Activated CD8-positive, alpha-beta memory T cell treated with anti-CD3 and anti-CD28 coated beads, Interleukin-2, amount 50 U/mL, for 48 hours (primary cell): ENCODE data around the gene VPS16.

Source experiments
- DNase-seq: peaks from one replicate; pipeline ENCODE4 v3.0.0-alpha.2; 2020

Gene VPS16

GRCh38 chr20:2836035-2836434 is 4.5 kb upstream of the VPS16 start:
- DNase-seq = no peak

GRCh38 chr20:2837221-2837960 is 3.2 kb upstream of the VPS16 start:
- DNase-seq = peak; percentile 46

- DNase-seq = peak; percentile 46
Observed at GRCh38 chr20:2838170-2838797, 2.3 kb upstream of the VPS16 start.

- peak; percentile 52 for DNase-seq
Observed at GRCh38 chr20:2838847-2839671, 1.5 kb upstream of the VPS16 start.

- DNase-seq = no peak
Observed at GRCh38 chr20:2839732-2840137, 810 bp upstream of the VPS16 start.

GRCh38 chr20:2840967-2841531 is 504 bp downstream of the VPS16 start:
- DNase-seq = peak; percentile 78

- DNase-seq = no peak
Observed at GRCh38 chr20:2845607-2846006, 5.1 kb downstream of the VPS16 start.

- no peak for DNase-seq
Observed at GRCh38 chr20:2846698-2847097, 6.2 kb downstream of the VPS16 start.

- no peak for DNase-seq
Observed at GRCh38 chr20:2847802-2848201, 7.3 kb downstream of the VPS16 start.

GRCh38 chr20:2849529-2849928 is 9.0 kb downstream of the VPS16 start:
- DNase-seq = peak; percentile 3

GRCh38 chr20:2851086-2851485 is 10.5 kb downstream of the VPS16 start:
- DNase-seq = peak; percentile 49

- DNase-seq = no peak
Observed at GRCh38 chr20:2858591-2858990, 18.0 kb downstream of the VPS16 start.

GRCh38 chr20:2859330-2860121 is 19.0 kb downstream of the VPS16 start:
- DNase-seq = no peak

- no peak for DNase-seq
Observed at GRCh38 chr20:2864626-2865025, 24.1 kb downstream of the VPS16 start.

GRCh38 chr20:2865101-2865500 is 24.6 kb downstream of the VPS16 start:
- no peak for DNase-seq

- DNase-seq = peak; percentile 80
Observed at GRCh38 chr20:2865630-2866029, 25.1 kb downstream of the VPS16 start.

- peak; percentile 70 for DNase-seq
Observed at GRCh38 chr20:2866236-2866635, 25.7 kb downstream of the VPS16 start.

- DNase-seq = no peak
Observed at GRCh38 chr20:2867081-2867864, 26.7 kb downstream of the VPS16 start.

GRCh38 chr20:2869381-2869780 is 28.8 kb downstream of the VPS16 start:
- peak; percentile 42 for DNase-seq

GRCh38 chr20:2871111-2871465 is 30.5 kb downstream of the VPS16 start:
- DNase-seq = no peak

GRCh38 chr20:2871661-2872458 is 31.3 kb downstream of the VPS16 start:
- peak; percentile 85 for DNase-seq
